Astrocyte (in vitro differentiated cells and primary cell): ENCODE data around the gene DUSP21.

Experiments
- EZH2 ChIP-seq: IDR thresholded peaks from 2 replicates; pipeline ENCODE4 v1.6.1; 2012; ENCODE audit warnings: mild to moderate bottlenecking, low read length, inconsistent platforms; ENCODE audit not compliant: insufficient read depth
- TF ChIP-seq, protein P1 (sequence below): IDR thresholded peaks from 2 replicates; pipeline ENCODE4 v1.5.1; 2011; ENCODE audit warnings: low read depth, mild to moderate bottlenecking, inconsistent platforms, low read length, moderate library complexity; ENCODE audit not compliant: insufficient read depth

DNA sequence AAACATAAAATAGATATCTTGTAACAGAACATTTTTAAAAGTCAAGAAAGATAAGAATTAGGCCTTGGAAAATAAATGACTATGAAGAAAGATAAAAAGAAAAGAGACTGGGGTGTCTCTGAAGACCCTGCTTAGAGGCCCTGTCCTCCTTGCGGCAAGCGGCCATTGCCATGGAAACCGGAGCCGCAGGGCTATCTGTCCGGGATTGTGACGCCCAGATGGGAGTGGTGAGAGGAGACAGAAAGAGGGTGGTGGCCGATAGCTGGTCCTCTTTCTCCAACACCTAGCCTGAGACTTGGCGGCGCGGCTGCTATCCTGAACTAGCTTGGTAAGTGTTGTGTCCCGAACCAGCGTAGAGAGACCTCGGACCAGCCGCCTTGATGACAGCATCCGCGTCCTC is at the start of gene DUSP21:
- TF ChIP-seq, protein P1, sequence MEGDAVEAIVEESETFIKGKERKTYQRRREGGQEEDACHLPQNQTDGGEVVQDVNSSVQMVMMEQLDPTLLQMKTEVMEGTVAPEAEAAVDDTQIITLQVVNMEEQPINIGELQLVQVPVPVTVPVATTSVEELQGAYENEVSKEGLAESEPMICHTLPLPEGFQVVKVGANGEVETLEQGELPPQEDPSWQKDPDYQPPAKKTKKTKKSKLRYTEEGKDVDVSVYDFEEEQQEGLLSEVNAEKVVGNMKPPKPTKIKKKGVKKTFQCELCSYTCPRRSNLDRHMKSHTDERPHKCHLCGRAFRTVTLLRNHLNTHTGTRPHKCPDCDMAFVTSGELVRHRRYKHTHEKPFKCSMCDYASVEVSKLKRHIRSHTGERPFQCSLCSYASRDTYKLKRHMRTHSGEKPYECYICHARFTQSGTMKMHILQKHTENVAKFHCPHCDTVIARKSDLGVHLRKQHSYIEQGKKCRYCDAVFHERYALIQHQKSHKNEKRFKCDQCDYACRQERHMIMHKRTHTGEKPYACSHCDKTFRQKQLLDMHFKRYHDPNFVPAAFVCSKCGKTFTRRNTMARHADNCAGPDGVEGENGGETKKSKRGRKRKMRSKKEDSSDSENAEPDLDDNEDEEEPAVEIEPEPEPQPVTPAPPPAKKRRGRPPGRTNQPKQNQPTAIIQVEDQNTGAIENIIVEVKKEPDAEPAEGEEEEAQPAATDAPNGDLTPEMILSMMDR, result no peak
- no peak for TF ChIP-seq EZH2
